Measurements from ENCODE around the gene GAK. TPM values are rescaled to one million over a fixed set of nuclear protein-coding genes. Genes with fewer than 3 reads are reported as not detected.

GAK gene
- total and polyA plus RNA-seq, 2 of the 13 experiments (the other 11 are each of a cell fraction or from before 2014, with no cell fraction given), result 17.5 to 44.3 TPM

- intact Hi-C loops (cut with micrococcal nuclease; ENCODE audit: unreplicated experiment), result loop anchor here (2.0 kb wide), 1 partner anchor 21 kb away; the partner anchor contains the start of gene SLC26A1
- Histone ChIP-seq H3K27ac (ENCODE audit: extremely low read length, insufficient read depth, low read length) (no peak overlapping the region), H3K27me3 (ENCODE audit: control insufficient read depth in 1 of 2, insufficient read depth in 2 of 2, low read length in 2 of 2) (no peaks in the 10 kb centered on the region), H3K4me3 (replicated peaks in 1 of 3; ENCODE audit: insufficient read depth in 1 of 3, low read depth in 2 of 3, low read length in 3 of 3) (peak overlapping the region; percentile 74 to 87 (median 81); a peak in 4 of 6 replicates), H3K36me3 (replicated peaks in 1 of 2; ENCODE audit: control insufficient read depth in 1 of 2, insufficient read depth in 2 of 2, low read length in 2 of 2) (no peaks in the 10 kb centered on the region), H4K20me1 (ENCODE audit: insufficient read depth, low read length) (peaks cover 3% of the 10 kb centered on the region; the same call in 1 of the 2 replicates), H3K79me2 (ENCODE audit: insufficient read depth, low read length) (no peaks in the 10 kb centered on the region), H3K4me1 (ENCODE audit: insufficient read depth, low read length) (peaks cover 15% of the 10 kb centered on the region), H3K9ac (ENCODE audit: insufficient read depth, low read depth, low read length) (peak overlapping the region; percentile 67; the same call in 1 of the 2 replicates), H3K4me2 (ENCODE audit: low read depth, low read length) (peak overlapping the region; percentile 98), H3K9me3 (ENCODE audit: low read length) (no peaks in the 10 kb centered on the region), H2AFZ (ENCODE audit: low read length) (no peak overlapping the region)
- WGBS (ENCODE audit: low lambda C conversion rate), result 37% methylated on average over 9 of the region's 24 CpGs
- BruUV-seq (replicated peaks), result TSS peak; percentile 53
- in situ Hi-C loops (cut with HindIII; ENCODE audit: extremely low pct_ligation_motif_present, low pct_unique_long_range_greater_than_20kb), result no loop called here
- no peak for DNase-seq (ENCODE audit: low spot score)
- peak; percentile 1; the same call in 2 of the 3 replicates for ATAC-seq
- FAIRE-seq, result no peak
- ChIA-PET POLR2A (interaction anchor here (1.0 to 1.4 kb wide), 3 partner anchors 13 to 40 kb away, joined by 3 to 4 read pairs (median 3); partner anchors contain the start of genes GAK, IDUA and TMEM175), CTCF (ENCODE audit: low intra/inter-chr PET ratio, low total read pairs) (no interaction called here)
- TF ChIP-seq ZNF274 (CRISPR knock-in tag; IDR thresholded peaks at IDR 0.05), result no peak
- no peak for TF ChIP-seq ZNF446 (CRISPR knock-in tag; IDR thresholded peaks at IDR 0.05)
- TF ChIP-seq AFF4 (CRISPR knock-in tag; IDR thresholded peaks at IDR 0.05), result no peak
- no peak for TF ChIP-seq GATAD2A (CRISPR knock-in tag; IDR thresholded peaks at IDR 0.05)
- no peak for TF ChIP-seq RNF2 (conservative IDR thresholded peaks at IDR 0.05; ENCODE audit: low read depth)
- TF ChIP-seq ARID4A (CRISPR knock-in tag; IDR thresholded peaks at IDR 0.05; ENCODE audit: borderline replicate concordance), result 0 out of 2 replicates have a peak, but pooled peaks have one; percentile 8
- no peak for TF ChIP-seq ZNF703 (CRISPR knock-in tag; IDR thresholded peaks at IDR 0.05; ENCODE audit: borderline replicate concordance)
- TF ChIP-seq SNAPC5 (CRISPR knock-in tag; IDR thresholded peaks at IDR 0.05; ENCODE audit: borderline replicate concordance), result no peak
- TF ChIP-seq PAXIP1 (CRISPR knock-in tag; conservative IDR thresholded peaks at IDR 0.05), result no peak
- TF ChIP-seq DNMT1 (CRISPR knock-in tag; IDR thresholded peaks at IDR 0.05), result no peak
These were observed 39.8 kb upstream of the GAK start for GRCh38 chr4:971666-972500.
